ENCODE data around the gene MGAT3.

Gene MGAT3

GRCh38 chr22:39497429-39497828 lies 40.6 kb downstream of the MGAT3 start:
- H3K4me3 ChIP-seq (replicated peaks; ENCODE audit: insufficient read depth, low read length), result no peak overlapping the region
- H3K27ac ChIP-seq (replicated peaks), result no peak overlapping the region
- no peaks in the 10 kb centered on the region for H3K27me3 ChIP-seq (ENCODE audit: insufficient read depth, poor library complexity, severe bottlenecking)
- TF ChIP-seq GABPA (IDR thresholded peaks at IDR 0.05; ENCODE audit: low read depth) (no peak), SPI1 (IDR thresholded peaks at IDR 0.05; ENCODE audit: borderline replicate concordance, low read depth) (no peak), CTCF (IDR thresholded peaks at IDR 0.05; ENCODE audit: insufficient read depth, low read length) (no peak), REST (IDR thresholded peaks at IDR 0.05; ENCODE audit: insufficient replicate concordance, low read depth) (no peak), POLR2AphosphoS5 (IDR thresholded peaks at IDR 0.05; ENCODE audit: low read depth) (no peak)
- DNase-seq (ENCODE audit: low read depth in 1 of 2, low spot score in 1 of 2), result no peak

GRCh38 chr22:39498368-39498767 lies 41.6 kb downstream of the MGAT3 start:
- H3K27ac ChIP-seq (replicated peaks), result no peak overlapping the region
- H3K4me3 ChIP-seq (replicated peaks; ENCODE audit: insufficient read depth, low read length), result no peak overlapping the region
- DNase-seq (ENCODE audit: low read depth in 1 of 2, low spot score in 1 of 2), result no peak
- H3K27me3 ChIP-seq (ENCODE audit: insufficient read depth, poor library complexity, severe bottlenecking), result no peaks in the 10 kb centered on the region
- TF ChIP-seq GABPA (IDR thresholded peaks at IDR 0.05; ENCODE audit: low read depth) (no peak), REST (IDR thresholded peaks at IDR 0.05; ENCODE audit: insufficient replicate concordance, low read depth) (no peak), SPI1 (IDR thresholded peaks at IDR 0.05; ENCODE audit: borderline replicate concordance, low read depth) (no peak), POLR2AphosphoS5 (IDR thresholded peaks at IDR 0.05; ENCODE audit: low read depth) (no peak), CTCF (IDR thresholded peaks at IDR 0.05; ENCODE audit: insufficient read depth, low read length) (no peak)

GRCh38 chr22:39498802-39499201 lies 42.0 kb downstream of the MGAT3 start:
- Histone ChIP-seq H3K4me3 (replicated peaks; ENCODE audit: insufficient read depth, low read length) (no peak overlapping the region), H3K27me3 (ENCODE audit: insufficient read depth, poor library complexity, severe bottlenecking) (no peaks in the 10 kb centered on the region), H3K27ac (replicated peaks) (no peak overlapping the region)
- DNase-seq (ENCODE audit: low read depth in 1 of 2, low spot score in 1 of 2), result no peak
- TF ChIP-seq GABPA (IDR thresholded peaks at IDR 0.05; ENCODE audit: low read depth) (no peak), REST (IDR thresholded peaks at IDR 0.05; ENCODE audit: insufficient replicate concordance, low read depth) (no peak), CTCF (IDR thresholded peaks at IDR 0.05; ENCODE audit: insufficient read depth, low read length) (no peak), POLR2AphosphoS5 (IDR thresholded peaks at IDR 0.05; ENCODE audit: low read depth) (no peak)
